ENCODE data around the gene GEN1.

GEN1 gene

GRCh38 chr2:17827785-17828184 lies 73.8 kb downstream of the GEN1 start:
- DNase-seq (ENCODE audit: low read depth): no peak

- DNase-seq (ENCODE audit: low read depth): no peak
These were observed 76.4 kb downstream of the GEN1 start for GRCh38 chr2:17830053-17831034.

GRCh38 chr2:17835516-17835915 lies 81.6 kb downstream of the GEN1 start:
- DNase-seq (ENCODE audit: low read depth): no peak

Measured in stimulated activated CD4-positive, alpha-beta T cell treated with anti-CD3 and anti-CD28 coated beads, Interleukin-2, amount 100 ng/mL, for 4 hours (primary cell).